HG02970 (cell line): ENCODE measurements around the gene CH25H.
"Not testable (repeated sequence)": the region's sequence is repeated elsewhere in the genome, so short reads cannot be mapped to it uniquely, and the experiment has no call there.

ENCODE experiments used
- ATAC-seq: cut with Tn5 transposase; IDR thresholded peaks from one replicate; pipeline ENCODE4 v1.9.1; 2021; ENCODE audit warnings: mild to moderate bottlenecking, moderate library complexity, moderate number of reproducible peaks; ENCODE audit not compliant: unreplicated experiment, low FRiP score

CH25H gene, protein sequence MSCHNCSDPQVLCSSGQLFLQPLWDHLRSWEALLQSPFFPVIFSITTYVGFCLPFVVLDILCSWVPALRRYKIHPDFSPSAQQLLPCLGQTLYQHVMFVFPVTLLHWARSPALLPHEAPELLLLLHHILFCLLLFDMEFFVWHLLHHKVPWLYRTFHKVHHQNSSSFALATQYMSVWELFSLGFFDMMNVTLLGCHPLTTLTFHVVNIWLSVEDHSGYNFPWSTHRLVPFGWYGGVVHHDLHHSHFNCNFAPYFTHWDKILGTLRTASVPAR

DNA sequence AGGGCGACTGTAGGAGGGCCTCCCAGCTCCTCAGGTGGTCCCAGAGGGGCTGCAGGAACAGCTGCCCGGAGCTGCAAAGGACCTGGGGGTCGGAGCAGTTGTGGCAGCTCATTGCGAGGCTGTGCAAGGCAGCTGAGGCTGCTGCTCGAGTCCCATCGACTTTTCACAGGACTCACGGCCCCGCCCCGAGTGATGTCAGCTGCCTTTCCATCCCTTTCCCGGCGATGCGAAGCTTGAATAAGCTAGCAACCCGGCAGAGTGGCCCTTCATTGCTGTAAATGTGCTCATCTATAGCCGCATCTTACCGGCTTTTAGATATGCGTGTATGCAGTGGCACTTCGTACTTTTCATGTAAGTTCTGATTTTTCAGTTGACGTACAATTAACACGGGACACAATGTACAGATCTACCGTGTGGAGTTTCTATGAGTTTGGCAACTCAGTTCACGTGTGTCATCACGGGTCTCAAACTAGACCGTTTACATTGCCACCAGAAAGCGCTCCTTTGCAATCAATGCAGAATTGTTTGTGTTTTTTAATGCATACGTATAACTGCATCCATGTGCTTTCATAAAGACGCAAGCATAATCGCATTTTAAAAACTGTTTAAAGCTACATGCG, at the start of gene CH25H:
CH25H (minus strand) TSS at position 137 of the 620 bp plus-strand sequence; CDS start at position 112, 25 bp downstream.
- no peak for ATAC-seq

DNA sequence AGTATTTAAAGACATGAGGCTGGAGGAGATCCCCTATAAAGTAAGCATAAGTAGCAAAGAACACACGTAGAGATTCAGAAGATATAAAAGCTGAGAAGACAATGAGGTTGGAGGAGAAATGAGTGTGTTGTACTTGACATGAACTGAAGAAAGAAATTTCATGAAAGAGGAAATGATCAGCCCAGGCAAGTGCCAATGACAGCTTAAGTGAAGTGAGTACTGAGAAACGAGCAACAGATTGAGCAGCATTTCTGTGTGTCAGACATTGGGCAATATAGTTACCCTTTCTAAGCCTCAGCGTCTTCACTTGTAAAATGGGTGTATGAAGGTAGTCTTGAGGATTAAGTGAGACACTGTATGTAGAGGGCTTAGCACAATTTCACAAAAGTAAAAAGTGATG, 49.2 kb upstream of the CH25H start:
- ATAC-seq, result no peak

DNA sequence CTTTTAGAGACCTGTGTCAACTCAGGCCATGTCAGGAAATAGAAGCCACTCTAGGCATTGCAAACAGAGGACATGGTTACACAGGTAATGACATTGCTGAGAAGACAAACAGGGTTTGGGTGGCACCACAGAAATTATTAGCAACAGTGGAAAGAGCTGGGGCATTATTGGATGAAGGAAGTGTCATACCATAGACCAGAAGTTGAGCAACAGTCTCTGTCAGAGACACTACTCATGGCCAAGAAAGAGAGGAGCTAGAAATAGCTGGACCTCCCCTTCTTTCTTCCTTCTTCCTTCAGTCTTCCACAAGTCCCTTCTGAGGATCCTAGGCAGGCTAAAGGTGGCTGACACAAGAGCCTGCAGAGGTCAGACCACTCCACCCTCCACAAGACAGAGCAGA, 48.7 kb upstream of the CH25H start:
- no peak for ATAC-seq

DNA sequence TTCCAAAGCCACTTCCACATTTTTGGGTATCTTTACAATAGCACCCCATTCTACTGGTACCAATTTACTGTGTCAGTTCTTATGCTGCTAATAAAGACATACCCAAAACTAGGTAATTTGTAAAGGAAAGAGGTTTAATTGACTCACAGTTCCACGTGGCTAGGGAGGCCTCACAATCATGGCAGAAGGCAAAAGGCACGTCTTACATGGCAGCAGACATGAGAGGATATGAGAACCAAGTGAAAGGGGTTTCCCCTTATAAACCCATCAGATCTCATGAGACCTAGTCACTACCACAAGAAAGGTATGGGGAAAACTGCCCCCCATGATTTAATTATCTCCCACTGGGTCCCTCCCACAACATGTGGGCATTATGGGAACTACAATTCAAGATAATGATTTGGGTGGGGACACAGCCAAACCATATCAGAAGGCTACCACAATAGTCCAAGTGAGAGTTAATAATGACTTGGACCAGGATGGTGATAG, 48.0 kb upstream of the CH25H start:
- not testable (repeated sequence) for ATAC-seq

DNA sequence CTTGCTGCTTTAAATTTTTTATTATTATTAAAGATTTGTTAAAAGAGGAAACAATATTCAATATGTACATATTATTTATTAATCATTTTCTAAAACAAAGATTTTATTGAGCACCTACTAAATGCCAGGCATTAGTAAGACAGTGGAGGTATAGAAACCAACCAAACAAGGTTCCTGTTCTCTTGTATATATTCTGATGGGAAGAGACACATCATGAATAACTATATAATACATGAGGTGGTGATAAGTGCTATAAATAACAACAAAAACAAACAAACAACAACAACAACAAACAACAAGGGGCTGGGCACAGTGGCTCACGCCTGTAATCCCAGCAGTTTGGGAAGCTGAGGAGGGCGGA, 45.1 kb upstream of the CH25H start:
- ATAC-seq, result no peak

DNA sequence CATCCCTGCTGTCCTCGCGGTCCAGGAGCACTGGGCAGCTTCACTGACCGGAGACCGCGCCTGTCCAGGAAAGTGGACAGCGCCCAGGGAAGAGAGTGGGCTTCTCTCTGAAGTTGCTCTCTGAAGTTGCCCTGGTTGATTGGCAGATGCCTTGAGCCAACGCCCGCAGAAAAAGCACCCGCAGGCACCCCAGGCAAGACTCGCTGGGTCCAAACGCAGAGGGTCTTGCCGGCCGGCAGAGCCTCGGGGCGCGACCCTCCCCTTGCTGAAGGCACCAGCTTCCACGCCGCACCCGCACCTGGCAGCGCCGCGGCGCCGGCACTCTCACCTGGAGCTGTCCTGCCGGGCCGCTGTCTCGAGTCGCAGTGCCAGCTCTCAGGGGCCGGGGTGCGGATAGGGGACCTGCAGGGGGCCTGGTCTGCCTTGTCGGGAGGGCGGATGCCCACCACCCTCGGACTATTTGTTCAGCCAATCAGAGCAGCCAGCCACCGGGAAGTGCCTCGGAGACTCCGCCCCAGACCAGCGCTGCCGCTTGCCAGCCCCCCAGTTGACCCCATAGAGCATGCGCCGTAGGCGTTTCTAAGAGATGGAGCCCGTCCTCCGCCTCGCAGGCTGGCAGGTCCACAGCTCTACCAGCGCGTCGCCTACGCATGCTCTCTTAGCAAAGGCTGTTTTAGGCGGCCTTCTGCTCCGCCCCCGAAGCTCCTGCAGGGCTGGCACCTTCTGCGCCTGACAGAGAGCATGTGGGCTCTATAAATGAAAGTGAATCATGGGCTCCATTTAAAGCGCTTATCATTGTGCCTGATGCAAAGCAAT, 44.5 kb upstream of the CH25H start, which contains the start of gene LIPA:
LIPA (minus strand) TSS at position 367 of the 816 bp plus-strand sequence. CDS start 4,127 bp downstream, outside the sequence.
- peak; percentile 90 for ATAC-seq

DNA sequence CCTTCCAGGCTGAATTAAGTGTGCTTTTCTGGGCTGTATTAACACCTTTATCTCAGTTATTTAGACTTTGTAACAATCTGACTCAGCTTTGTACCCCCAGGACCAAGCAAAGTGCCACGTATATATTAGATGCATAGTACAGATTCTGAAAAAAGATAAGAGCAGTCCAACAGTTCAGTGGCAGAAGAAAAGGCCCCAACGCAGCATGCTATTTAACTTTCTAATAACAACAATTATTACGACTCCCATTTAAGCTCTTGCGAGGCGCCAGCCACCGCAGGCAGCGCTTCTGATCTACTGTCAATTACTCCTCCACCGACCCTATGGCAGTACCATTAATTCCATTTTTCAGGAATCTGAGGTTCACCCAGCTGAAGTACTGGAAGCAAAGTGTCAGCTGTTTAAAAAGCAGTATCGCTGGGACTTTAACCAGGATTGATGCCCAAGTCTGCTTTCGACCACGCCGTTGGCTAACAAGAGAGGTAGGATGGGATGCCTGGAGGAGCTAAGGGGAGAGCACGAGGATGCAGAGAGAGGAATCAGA, 43.8 kb upstream of the CH25H start:
- ATAC-seq, result no peak

DNA sequence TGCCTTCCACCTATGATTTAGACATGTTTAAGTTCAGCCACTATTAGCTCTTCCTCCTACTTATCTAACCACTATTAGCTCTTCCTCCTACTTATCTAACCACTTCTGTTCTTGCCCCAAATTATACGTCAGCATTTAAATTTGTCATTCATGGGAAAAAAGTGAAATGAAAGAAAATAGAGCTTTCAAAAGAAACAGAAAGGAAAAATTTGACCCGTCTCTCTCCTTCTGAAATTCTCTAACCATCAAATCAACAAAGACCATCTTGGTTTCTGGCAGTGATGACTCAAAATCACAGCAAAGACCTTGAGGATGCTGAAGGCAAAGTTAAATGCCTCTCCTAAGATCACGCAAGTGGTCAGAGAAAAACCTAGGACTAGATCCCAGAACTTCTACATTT, 41.9 kb upstream of the CH25H start:
- no peak for ATAC-seq

DNA sequence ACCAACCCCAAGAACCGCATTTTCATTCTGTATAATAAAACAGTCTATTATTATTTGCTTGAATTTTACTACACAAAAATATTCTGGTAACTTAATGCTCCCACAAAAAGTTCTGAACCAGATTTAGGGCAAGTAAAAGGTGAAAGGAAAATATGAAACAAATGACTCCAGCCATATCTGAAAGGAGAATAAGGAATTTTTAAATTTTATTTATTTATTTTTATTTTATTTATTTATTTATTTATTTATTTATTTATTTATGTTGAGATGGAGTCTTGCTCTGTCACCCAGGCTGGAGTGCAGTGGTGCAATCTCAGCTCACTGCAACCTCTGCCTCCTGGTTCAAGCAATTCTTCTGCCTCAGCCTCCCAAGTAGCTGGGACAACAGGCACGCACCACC, 40.5 kb upstream of the CH25H start:
- not testable (repeated sequence) for ATAC-seq

DNA sequence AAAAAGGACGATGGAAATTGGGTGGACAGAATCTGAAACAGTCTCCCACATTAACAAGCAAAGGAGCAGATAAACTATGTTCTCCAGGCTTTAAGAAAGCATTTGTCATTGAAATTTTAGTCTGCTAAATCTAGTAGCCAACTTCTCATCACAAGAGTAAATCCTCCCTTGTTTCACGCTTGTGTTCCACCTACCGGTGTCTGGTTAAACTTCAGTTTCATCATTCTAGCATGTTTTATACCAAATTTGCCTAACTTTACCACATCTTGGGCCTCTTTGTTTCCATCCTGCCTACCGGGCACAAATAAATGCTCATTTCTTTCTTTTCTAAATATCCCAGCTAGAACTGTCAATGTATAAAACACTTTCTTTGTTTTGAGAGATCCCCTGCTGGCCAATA, 38.7 kb upstream of the CH25H start:
- no peak for ATAC-seq

DNA sequence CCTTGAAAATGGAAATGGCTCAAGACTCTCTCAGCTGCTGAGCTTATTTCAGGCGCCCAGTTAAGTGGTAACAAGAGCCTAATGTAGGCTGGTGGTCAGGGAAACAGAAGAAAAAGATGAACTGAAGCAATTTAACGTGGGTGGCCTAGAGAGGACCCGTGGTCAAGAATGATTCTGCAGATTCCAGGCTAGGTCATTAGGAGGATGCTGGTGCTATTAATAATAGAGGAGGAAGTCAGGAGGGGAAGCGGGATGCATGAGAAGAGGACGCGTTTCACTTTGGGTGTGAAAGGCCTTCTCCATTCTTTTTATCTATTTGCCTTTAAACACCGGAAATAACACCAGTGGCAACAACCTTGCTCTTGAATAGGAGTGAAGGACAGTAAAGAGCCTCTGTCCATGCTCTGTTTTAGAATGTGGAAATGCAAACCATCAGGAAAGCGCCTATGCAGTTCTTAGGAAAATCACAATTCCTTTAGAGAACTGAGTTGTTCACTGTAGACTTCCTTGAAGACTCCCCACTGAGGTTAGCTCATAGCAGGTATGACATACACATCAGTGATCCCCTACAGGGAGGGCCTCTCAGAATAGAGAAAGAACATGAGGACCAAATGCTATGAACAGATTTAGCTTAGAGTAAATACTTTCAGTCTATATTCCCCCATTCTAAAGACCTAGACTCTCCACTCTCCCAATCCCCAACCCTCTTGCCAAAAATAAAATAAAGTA, 35.9 kb upstream of the CH25H start:
- ATAC-seq, result no peak

DNA sequence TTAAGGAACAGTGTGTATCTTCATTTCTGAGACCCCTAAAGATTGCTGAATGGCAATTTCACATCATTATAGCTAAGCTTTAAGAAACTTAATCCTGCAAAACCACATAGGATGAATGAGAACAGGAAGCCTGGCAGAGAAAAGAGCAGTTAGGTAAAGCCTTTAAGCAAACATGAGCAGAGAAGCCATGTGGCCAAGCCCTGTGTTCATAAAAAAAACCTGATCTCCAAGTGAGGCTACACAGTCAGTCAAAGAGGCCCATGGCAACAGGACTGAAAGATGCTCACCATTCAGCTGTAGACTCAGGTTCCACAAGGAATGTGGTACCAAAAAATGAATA, 35.2 kb upstream of the CH25H start:
- ATAC-seq, result no peak

DNA sequence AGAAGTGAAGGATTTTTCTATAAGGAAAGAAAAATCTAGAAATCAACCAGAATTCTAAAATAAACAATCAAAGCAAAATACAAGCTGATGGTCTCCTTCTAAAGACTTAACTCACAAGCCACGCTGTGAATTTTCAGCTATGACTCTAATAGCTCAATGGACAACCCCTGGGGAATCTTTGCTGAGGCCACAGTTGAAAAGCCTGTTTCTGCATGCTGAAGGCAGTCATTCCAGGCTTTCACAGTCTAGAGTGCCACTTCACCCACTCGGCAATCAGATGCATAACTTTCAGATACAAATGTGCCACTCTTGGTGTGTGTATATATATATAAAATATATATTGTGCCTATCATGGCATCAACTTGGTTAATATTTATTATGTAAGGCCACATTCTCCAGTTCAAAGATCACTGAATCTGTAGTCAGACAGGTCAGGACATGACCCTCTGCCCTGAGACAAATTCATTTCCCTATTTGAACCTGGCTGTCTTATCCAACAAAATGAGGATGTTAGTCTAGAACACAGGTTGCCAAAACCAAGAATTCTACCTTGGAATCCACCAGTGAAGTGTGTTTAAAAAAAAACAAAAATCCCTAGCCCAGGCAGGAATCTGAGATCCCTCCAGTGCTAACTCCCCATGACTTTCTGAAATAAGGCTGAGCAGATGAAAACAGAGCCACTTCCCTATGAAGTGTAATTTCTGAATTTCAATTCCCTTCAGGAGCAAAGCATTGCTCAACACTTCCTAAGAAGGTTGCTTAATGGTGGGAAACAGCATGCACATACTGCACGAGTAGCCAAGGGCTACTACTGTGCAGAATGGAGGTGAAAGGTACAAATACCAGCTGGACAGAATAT, 34.6 kb upstream of the CH25H start:
- ATAC-seq, result no peak

DNA sequence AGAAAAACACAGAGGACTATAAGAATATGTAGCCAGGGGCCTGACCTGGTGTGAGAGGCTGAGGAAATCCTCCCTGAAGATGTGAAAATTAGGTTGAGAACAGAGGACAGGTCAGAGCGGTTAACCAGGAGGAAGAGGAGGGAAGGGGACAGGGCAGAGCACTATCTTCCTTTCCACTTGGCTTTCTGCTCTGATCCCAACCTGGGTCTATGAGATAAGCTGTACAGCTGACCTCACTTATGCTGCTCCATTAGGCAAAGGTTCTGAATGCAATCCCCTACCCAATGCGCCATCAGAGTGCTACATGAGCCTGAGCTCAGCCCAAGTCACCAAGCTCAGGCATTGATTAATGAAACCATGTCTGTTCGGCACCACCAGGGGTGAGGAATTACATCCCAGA, 33.9 kb upstream of the CH25H start:
- no peak for ATAC-seq

DNA sequence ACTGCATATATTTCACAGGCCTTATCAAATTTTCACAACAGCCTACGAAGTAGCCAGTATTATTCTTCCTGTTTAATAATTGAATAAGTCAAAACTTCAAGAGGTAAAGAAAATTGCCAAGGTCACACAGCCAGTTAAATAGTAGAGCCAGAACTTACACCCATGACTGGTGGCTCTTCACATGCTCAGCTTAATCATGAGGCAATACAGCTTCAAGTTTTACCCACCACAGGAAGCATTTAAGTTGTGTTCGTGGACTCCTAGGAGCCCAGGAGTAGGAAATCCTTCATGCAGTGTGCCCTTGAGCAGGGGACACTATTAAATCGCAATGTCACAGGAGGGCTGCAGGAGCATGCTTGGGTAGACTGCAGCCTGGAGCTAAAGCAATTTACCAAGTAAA, 33.4 kb upstream of the CH25H start:
- ATAC-seq, result no peak

DNA sequence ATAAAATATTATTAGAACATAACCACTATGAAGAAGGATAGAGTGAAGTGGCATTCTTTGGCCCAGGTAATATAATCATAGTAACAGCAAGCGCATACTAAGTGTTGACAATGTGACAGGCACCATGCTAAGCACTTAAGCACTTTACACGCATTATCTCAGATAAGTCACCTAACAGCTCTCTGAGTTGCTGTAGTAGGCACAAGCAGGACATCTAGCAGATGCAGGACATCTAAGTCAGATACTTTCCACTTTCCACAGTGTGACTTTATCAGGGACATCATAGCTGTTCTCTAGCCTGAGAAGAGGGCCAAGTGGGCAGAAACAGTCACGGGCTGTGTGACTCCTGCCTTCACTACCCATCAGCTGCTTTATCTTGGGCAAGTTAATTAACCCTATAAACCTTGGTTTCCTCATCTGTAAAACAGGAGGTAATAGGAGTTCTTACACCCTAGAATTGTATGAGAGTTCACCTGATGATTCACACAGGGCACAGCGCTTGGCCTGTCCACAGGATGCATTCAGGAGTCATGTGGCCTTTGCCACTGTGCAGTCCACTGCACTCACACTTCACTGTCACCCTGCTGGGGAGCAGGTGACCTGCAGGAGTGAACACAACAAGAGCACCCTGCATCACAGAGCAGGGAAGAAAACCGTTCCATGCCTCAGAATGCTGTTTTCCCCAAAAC, 32.0 kb upstream of the CH25H start:
- no peak for ATAC-seq

DNA sequence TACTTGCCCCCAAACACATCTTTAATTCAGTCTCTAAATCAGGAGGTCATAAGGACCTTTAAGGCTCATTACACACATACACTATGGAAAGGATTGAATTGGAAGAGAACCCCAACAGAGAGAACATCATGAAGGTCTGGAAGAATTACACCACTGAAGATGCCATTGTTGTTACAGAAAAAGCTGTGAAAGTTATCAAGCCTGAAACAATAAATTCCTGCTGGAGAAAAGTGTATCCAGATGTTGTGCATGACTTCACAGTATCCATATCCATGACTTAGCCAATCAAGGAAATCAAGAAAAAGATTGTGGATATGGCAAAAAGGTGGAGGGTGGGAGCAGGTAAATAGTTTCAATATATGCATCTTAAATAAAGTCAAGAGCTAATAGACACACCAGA, 30.7 kb upstream of the CH25H start:
- no peak for ATAC-seq

DNA sequence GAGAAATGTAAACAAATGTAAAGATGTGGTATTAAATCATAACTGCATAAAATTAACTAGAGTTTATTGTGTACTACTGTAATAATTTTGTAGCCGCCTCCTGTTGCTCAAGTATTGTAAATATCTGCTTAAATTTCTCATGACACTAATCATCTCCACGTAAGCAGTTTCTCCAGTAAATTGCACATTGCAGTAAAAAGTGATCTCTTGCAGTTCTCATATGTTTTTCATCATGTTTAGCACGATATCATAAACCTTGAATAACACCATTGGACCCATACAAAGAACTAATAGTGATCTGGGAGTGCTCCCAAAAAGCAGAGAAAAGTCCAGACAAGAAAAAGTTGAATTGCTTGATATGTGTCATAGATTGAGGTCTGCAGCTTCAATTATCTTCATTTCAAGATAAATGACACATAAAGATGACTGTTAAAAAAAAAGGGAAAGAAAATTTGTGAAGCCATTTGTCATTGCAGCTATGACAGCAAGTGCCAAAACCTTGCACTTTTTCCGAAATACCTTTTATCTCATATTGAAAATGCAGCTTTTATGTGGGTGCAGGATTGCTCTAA, 29.2 kb upstream of the CH25H start:
- ATAC-seq, result no peak
